H1 (cell line): ENCODE results near the gene FANCM. TPM values are rescaled to one million over a fixed set of nuclear protein-coding genes. Genes with fewer than 3 reads are reported as not detected.

Experiments
- CREB1 ChIP-seq: IDR thresholded peaks from 2 replicates; pipeline ENCODE4 v1.6.1; 2012; ENCODE audit warnings: inconsistent platforms
- EZH2 ChIP-seq: fragments of 200-600 bp; sonication (generic); IDR thresholded peaks from 2 replicates; pipeline ENCODE4 v1.7.1; 2012; ENCODE audit warnings: low read depth, mild to moderate bottlenecking, moderate library complexity, low read length, inconsistent platforms; ENCODE audit not compliant: severe bottlenecking
- polyA plus RNA-seq, 7 experiments: library from polyadenylated mRNA; depleted of rRNA in 3 of 7; stranded (reverse) in 5 of 7; unstranded in 2 of 7; fragments of >200 nt in 5 of 7; fragments of 200-250 nt in 2 of 7; gene quantifications; 1 replicate in 5 of 7; 2 replicates in 1 of 7; 4 replicates in 1 of 7; pipeline versions ENCODE4 v1.2.1 to v1.2.3, GENCODE V29; 2011 to 2013; ENCODE audit warnings: missing spikeins in 2 of 7, mixed read lengths in 2 of 7
- total RNA-seq: library from RNA; stranded (reverse); fragmentation: NEBNext Ultra II Directional; extraction: Animal tissue kit (Norgen Biotek cat#: 25700); gene quantifications from 2 replicates; pipeline ENCODE4 v1.2.1, GENCODE V29; 2021

The FANCM gene
- total and polyA plus RNA-seq, 2 of the 8 experiments (the other 6 are each of a cell fraction or from before 2014, with no cell fraction given): 3.2 to 10.5 TPM

DNA sequence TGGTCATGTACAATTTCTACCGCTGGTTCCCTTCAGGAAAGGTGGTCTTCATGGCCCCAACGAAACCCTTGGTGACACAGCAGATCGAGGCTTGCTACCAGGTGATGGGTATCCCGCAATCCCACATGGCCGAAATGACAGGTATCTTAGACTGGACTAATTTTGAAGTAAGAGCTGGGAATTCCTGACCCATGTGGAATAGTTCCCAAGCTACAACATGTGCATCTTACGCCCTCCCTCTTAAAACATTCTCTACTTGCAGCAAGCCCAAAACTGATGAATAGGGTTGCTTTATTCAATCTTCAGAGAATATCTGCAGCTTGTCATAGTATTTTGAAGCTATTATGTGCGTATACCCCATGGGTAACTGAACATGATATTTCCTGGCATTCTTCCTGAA lies 669 bp downstream of the FANCM start (continued):
- no peak for TF ChIP-seq EZH2
- no peak for TF ChIP-seq CREB1
- TF ChIP-seq, all 59 proteins: peak for 0
